ENCODE results near the gene CDKAL1.

The CDKAL1 gene

DNA sequence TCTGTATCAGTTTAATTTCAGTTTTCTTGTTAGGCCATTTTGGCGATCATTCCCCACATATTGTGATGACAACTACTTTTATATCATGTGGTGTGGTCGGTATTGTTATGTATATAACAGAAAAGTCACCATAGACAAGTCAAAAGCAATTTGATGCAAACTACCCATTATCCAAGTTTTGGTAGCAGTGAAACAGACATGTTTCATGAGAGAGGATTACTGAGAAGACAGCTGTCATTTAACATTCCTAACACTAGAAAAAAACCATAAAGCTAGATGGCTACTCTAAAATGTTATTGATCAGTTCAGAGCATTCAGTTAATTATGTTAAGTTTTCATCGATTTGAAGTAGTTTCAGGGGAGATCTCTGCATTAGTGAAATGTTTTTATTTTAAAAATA is 597.1 kb downstream of the CDKAL1 start:
- no peak for DNase-seq

DNA sequence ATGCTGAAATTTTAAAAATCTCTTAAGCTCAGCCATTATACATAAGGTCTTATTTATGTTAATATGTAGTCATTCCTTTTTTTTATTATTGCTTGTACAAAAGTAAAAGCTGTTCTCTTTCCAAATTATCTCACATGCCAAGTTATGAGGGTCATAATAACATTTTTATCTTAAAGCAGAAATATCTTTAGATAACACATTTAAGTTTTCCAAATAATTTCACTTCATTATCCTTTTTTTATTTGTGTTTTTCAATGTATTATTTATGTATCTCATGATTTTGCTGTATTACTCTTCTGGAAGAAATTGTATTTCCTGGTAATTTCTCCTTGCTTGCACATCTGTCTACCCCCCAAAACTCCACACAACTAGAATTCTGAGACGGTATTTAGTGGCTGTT is 598.2 kb downstream of the CDKAL1 start:
- DNase-seq: no peak

DNA sequence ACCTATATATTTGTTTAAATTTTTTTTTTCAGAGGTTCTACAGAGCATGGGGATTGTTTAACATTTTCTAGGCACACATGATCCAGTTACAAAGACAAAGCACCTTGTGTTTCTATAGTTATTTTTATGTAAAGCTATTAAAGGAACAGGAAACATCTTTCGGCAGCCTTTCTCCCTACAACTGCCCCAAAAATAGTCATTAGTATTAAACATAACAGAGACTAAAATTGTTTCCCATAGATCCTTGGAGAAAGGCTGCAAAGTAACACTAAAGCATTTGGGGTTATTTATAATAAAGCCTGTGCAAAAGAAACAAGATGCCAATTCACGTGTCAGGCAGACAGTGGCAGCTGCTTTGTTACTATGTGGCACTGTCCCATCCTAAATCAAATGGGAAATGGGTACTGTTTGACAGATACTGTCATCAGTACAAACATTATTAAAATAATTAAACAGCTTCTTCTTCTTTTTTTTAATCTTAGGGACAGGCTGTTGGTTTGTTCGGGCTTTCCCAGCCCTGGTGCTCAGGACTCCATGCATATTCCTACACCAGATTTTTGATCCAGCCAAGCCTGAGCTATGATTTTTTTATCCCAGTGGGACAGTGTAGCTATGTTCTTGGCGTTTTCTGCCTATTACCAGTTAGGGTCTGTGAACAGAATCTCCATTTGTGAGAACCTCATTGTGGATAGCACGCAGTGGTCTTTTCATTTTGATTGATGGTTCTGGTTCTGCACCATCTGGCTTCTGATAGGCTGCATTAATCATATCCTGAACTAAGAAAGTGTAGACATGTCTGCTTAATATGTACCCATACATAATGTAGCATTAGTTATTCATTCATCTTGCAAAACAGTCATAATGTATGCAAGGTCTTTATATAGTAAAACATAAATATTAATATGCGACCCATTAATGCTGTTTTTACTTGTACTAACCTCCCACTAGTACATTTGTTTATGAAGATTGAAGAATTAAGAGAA is 598.9 kb downstream of the CDKAL1 start:
- no peak for DNase-seq

DNA sequence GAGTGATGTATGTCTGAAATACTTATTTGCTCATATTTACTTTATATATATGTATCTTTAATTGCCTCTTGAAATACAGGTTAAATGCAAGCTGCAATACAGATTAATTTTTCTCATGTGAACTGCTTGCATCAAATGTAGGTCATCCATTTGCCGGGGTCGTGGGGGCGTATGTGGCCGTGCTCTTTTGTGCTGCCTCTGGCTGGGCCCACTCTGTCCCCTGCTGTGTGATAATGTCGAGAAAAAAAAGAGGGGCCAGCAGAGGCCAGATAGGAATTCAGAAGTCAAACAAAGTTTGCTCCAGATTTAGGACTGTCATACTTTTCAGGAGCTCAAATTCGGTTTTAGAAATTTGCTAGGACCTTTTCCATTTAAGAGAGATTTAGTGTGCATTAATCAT is 599.6 kb downstream of the CDKAL1 start:
- no peak for DNase-seq

DNA sequence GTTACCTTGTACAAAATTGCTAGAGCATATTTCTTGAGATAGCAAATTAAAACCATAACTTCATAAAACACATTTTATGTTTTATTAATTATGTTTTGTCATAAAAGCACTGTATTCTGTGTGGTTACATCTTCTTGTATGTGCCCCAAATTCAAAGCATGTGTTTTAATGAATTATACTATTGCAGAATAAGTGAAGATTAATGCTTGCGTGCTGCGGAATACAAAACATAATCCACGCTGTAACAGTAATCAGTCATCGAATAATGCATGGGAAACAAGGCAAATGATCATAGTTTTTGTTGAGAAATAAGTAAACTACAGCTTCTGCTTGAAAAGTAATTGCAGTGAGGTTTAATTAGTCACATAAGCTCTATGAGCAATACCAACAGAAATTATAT is 600.1 kb downstream of the CDKAL1 start:
- no peak for DNase-seq

DNA sequence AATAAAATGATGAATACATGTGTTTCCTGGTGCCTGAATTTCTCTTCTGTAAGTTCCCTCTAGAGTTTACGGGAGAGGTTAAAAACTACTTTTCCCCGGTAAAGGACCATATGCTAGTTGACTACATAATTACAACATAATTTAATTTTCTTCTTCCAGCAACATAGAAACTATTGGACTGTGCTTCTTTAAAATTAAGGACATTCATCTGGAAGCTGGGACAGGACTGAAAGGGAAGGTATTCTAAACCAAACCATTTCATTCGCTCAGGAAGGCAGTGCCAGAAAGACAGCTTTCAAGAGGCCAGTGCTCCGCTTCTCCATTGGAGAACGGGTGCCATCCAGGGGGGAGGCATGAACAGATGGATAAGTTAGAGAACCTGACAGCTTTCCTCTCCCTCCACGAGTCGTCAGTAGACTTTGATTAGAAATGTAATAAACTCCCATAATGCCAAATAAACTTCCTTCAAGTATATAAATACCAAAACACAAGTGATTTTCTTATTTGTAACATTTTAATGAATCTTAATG is 601.3 kb downstream of the CDKAL1 start:
- no peak for DNase-seq

DNA sequence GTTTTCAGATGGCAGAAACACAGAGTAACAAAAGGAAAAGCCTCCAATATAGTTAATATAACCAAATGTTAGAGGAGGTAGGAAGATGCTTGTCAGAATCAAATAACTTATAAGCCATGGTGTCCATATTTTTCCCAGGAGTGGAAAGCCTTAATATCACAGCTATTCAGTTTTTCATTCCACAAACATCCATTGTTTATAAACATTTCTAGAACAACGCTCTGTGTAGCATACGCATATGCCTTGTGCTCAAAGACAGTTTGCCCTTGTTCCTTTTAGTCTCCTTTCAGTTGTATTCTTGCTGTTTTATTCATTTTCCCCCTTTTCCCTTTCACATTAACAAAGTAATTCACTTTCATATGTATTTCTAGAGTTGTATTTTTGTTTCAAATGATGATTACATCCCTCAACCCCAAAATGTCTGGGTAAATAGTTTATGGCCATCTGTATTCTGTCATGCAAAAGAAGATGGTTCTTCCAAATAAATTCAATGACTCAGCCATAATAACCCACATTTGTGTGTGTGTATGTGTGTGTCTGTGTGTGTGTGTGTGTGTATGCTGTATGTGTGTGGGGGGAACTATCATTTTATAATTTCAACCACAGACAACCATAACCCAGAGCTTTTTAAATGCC is 603.6 kb downstream of the CDKAL1 start:
- DNase-seq: no peak

DNA sequence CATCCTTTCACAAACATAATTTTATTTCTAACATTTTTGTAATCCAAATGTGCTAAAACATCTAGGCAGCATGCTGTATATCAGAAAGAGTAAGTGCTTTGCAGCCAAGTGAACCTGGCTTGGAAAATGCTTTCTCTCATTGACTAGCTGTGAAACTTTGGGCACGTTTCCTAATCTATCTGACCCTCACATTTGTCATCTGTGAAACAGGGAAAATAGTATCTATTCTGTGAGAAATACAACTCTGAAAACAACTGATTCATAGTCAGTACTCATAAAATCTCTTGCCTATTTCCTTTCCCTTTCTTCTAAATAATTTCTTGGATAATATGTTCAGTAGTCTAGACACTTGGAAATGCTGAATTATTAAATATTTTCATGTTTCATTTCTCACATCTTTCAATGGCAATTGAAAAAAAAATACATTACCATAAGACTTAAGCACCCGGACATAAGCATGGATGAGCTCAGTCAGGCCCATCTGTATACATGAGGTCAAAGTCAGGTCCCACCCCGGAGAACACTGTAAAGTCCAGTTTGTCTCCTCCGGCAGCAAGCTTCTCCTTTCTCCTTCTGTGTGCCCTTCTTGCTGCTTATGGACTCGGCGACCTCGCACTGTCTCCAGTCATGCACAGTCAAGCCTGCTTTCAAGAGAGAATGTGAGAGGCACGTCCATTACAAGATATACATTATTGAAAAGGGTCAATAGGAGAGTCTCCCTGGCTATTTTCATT is 604.2 kb downstream of the CDKAL1 start:
- DNase-seq: no peak

DNA sequence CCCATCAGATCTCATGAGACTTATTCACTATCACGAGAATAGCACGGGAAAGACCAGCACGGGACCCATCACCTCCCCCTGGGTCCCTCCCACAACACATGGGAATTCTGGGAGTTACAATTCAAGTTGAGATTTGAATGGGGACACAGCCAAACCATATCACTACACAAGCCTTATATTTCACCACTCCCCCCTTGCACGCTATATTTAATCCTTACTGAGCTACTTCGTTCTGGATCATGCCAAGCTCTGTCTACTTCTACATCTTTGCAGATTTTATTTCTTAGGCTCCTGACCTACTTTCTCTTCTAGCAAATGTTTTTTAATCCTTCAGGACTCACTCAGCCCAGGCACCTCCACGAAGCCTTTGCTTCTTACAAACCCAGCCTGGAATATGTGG is 606.7 kb downstream of the CDKAL1 start:
- no peak for DNase-seq

DNA sequence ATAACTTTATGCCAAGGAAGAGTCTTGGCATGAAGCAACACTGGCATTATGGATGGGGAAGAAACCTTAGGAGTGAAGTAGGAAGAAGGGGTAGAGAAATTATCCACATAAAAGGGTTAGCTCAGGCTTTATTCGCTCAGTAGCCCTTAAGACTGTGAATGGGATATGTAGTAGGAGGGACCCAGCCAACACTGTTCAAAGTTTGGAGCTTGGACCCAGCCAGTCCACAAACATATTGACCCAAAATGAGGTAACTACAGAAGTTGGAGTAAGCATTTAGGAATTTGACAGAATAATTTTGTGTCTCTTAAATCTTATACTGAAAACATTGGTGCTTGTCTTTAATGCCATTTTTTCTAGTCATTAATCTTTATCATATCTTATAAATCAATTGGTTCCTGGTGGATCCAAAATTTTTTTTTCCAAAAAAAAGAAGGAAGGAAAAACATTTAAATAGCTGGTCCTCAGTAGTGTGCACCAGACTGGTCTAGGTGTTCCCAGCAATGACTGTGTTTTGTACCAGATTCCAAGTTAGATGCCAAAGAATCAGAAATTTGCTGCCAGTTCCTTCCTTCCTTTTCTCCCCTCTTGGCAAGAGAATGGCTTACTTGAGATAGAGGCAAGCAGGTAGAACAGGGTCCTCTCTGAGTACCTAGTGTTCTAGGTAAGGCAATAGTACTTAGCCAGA is 607.5 kb downstream of the CDKAL1 start:
- DNase-seq: no peak

DNA sequence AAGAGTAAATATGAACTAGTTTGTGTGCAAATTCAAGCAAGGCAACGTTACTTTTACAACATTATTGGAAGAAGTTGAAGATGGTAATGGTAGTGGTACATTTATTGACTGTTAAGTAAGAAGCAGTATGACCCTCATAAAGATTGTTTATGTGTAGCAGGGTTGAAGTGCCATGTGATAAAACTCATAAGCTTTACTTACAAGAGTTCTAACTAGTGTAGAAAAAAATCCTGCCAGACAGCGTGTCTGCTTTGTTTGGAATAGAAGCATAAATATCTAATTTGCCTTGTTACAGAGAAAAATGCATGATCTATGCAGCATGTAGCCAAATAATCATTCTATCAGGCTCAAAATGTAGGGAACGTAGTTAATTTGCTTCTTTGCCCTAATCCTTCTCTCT is 608.5 kb downstream of the CDKAL1 start:
- no peak for DNase-seq

DNA sequence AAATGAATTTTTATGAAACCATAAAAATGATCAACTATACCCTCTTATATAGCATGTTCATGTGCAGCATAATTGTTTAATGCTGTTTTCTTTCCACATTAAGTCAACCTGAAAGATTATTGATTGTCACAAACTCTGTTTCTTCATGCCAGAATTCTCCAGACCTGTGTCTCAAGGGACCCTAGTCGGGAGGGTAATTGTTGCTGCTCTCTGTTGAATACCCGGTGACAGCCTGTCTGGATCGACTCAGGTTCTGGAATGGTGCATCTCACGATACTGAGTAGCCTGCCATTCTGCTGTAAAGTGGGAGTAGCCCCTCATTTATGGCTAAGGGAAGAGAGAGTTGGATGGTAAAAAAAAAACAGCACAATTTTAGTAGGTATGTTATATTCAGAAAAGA is 609.4 kb downstream of the CDKAL1 start:
- DNase-seq: no peak

DNA sequence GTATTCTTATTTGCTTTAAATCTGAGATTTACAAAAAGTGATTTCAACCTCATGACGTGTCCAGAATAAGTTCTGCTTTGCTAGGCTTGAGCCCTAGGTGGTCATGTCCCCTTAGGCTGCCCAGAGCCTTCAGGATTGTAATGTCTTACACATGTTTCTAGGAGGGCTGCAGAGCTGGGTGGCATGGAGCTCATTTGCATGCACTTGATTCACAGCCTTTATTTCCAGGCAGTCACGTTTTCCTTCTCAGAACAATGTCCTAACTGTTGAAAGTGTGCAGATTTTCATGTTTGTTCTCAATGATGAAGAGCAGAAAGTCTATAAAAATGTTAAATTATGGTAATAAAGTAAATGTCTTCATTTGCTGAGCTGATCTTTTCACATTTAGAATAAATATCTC is 610.7 kb downstream of the CDKAL1 start:
- no peak for DNase-seq

DNA sequence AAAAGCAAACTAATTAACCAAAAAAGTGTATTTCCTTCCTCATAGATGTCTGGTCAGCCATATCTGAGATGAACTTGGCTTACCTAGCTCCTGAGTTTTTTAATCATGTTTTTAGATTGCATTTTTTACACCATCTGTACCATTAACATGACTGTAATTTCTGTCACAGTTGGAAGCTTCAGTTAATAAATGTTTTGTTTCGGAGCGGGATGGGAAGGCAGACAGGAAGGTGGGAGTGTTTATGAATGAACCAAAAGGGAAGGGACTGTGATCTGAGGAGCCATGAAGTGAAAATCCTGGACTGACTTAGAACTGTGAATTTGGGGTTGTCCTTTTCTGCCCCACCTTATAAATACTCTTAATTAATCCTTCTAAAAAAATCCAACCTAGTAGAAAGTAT is 613.7 kb downstream of the CDKAL1 start:
- peak; percentile 56 for DNase-seq

DNA sequence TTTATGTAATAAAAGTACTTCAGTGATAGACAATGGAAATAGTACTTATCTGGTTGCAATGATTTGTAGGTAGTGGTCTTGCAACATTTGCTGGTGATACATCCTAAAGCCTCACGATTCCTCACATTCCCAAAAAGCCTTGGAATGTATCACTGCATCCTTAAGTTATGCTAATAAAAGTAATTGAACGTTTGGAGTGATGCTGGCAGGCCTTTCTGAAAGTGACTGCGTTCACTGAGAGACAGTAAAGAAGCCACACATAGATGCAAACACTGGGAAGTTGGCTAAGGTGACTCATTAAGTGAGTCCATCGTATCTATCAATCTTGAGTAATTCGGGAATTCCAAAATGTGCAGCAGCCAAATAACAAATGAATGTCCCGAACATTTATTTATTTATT is 615.2 kb downstream of the CDKAL1 start:
- no peak for DNase-seq

DNA sequence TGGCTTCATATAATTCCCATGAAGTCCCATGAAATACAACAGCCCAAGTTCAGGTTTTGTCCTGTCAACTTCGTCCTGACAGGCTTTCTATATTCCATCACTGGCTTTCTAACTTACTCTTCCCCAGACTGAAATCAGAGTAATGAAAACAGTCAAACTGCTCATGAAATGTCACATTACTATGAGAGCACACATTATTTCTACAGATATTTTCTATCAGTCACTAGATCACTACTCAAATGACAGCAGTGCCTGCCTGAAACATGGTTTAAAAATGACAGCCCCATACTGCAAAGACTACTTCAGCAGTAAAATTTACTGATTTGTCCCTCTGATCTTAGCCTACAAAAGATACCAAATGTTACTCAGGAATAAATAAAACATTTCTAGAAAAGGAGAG is 616.4 kb downstream of the CDKAL1 start:
- DNase-seq: no peak

DNA sequence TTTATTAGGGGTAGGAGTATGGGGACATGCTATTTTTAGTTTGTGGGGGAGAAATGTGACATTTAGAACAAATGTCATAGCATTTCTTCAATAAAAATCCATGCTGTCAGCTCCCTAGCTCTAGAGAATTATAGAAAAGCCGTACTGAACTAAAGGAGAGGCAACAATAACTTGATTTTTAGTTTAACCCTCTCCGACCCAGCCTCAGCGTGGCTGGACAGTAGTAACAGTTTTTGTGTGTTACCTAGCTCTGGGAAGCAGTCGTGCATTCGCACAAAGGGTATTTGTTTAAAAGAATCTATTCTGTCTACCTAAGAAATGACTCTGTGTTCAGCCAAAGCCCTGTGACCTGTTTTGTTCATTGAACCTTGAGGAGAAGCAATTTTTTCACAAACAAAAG is 616.9 kb downstream of the CDKAL1 start:
- no peak for DNase-seq

DNA sequence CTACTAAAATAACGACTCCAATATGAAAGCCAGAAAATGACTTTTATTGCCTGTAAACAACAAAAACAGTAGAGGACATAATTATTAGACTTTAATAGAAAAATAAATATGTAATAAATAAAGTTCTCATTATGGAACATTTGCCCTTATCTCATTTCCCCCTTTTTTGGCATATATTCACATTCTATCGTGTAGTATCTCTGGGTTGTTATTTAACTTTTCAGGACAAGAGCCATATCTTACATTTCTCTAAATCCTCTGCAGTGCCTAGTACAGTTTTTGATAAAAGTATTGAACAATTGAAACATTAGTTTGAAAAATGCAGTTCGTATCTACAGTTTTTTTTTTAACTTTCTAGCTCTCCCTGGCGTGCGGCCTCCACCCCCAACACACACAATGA is 617.3 kb downstream of the CDKAL1 start:
- no peak for DNase-seq

DNA sequence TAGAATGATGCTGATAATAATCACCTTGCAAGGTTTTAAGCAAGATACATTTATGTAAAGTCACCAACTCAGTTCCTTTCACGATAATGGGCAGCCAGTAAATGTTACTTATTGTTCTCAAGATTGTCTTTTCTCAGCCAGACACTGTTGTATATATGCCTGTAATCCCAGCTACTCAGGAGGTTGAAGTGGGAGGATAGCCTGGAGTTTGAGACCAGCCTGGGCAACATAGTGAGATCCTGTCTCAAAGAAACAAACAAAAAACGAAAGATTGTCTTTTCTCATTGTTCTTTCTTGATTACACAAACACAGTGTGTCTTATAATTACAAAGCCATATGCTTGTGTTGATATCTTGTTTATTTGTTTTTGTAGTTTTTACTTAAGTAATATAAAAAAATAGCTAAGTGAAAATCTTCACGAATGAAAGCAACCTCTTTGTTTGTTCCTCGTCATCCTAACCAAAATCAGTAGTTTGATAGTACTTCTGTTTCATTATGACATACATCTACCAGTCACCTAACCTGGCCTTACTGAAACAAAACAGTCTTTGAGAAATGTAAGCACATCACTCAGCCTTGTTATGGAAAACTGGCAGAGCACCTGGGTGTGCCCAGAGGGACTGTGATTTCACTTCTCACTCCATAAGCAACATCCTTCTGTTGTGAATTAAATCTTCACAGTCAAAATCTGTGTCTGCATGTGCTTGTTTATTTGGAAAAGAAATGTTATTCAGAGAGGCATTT is 623.1 kb downstream of the CDKAL1 start:
- DNase-seq: no peak

DNA sequence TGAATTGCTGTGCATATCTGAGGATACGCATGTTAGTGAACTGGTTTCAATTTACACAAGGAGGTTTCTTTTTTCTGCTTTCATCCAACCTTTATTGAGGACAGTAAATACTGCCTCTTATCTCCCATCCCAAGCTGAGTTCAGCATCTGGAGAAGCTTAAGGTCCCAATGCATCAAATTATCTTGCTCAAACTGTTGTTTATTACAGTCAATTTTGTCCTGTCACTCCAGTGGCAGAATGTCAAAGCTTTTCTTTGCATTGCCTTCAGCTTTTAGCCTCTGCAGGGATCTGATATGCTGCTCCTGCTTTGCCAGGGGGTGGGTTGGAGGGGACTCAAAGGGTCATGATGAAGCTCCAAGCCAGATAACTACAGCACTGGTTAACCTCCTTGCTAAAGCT is 623.9 kb downstream of the CDKAL1 start:
- no peak for DNase-seq

DNA sequence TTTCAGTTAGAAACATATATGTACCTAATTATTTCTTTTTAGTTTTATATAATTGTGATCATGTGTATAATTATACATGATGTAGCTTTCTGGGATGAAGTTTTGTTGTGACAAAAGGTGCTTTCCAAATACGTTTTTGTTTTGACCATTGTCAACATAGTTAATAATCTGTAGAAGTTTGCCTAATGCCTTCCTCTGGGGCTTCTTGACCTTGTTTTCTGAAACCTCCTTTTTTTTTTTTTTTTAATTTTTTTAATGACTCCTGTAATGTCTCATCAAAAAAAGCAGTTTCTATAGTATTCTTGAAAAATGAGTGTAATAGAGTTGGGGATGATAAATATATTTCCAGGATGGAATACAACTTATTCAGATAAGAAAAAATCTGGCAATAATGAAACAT is 624.6 kb downstream of the CDKAL1 start:
- no peak for DNase-seq

DNA sequence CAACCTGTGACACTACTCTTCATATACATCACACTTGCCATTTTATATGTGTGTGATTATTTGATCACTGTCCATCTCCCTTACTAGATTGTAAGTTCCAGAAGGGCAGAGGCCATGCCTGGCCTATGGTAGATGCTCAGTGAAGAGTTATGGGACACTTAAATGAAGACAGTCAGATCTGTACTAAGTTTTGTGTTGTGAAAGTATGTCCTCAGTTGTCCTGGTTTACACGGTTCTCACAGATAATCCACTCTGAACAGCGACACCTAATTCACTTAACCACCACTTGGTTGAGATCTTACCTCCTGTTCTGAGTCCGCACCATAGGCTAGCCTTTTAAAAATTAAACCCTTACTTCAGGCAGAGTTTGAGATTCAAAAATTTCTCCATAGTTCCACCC is 625.2 kb downstream of the CDKAL1 start:
- DNase-seq: no peak

Data from NCI-H1417 treated with DMSO at 0.1 percent for 48 hours (cell line).